Mesenteric fat pad (tissue), 1 donor: Measurements from ENCODE around the gene TAS2R10. TPM values are rescaled to one million over a fixed set of nuclear protein-coding genes. Genes with fewer than 3 reads are reported as not detected.

Experiments used
- DNase-seq: peaks from one replicate; pipeline ENCODE4 v3.0.0-alpha.2; 2020; ENCODE audit warnings: low spot score
- total RNA-seq: library from RNA; stranded (reverse); fragmentation: NEBNext Ultra II Directional; extraction: Animal tissue kit (Norgen Biotek cat#: 25700); gene quantifications from one replicate; pipeline ENCODE4 v1.2.1, GENCODE V29; 2021
- donor health status: DM: yes; HTN: yes; CAD: no.

Gene TAS2R10
- total RNA-seq, 1 donor from 2014 or later, result 0.32 TPM

DNA sequence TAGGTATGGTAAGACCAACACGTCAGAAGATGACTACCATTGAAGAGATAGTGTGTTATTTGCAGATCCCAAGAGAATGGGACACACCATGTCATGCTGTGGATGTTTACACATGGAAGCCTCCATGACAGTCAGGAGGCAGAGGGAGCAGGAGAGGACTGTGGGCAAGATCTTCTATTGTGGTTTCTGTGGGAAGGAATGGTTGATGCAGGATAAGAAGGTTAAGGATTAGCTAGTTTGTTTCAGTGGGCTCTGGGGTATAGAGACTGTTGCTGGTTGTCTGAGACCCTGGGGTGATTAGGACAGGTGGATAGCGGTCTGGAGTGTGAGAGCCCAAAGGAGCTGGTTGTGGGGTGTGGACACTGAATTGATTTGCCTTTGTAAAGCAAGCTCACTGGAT is 47.1 kb downstream of the TAS2R10 start:
- no peak for DNase-seq

Other genes with a start within 250 kb of the TAS2R10 start
- 17.7 TPM for gene MAGOHB, start 212.7 kb downstream of the TAS2R10 start, total RNA-seq
- gene STYK1, start 152.3 kb downstream of the TAS2R10 start, total RNA-seq, result not detected
- 433 TPM for gene YBX3, start 103.0 kb downstream of the TAS2R10 start, total RNA-seq
- not detected for gene TAS2R7, start 23.7 kb downstream of the TAS2R10 start, total RNA-seq
- gene TAS2R8, start 19.1 kb downstream of the TAS2R10 start, total RNA-seq, result not detected
- not detected for gene TAS2R9, start 16.2 kb downstream of the TAS2R10 start, total RNA-seq
- gene PRR4, start 23.1 kb upstream of the TAS2R10 start, total RNA-seq, result 0.93 TPM
- 13.0 TPM for gene PRH1, start 57.9 kb upstream of the TAS2R10 start, total RNA-seq
- 1.2 TPM for gene TAS2R13, start 83.2 kb upstream of the TAS2R10 start, total RNA-seq
- not detected for gene PRH2, start 102.9 kb upstream of the TAS2R10 start, total RNA-seq
- 2.4 TPM for gene TAS2R14, start 112.9 kb upstream of the TAS2R10 start, total RNA-seq
- gene TAS2R50, start 160.6 kb upstream of the TAS2R10 start, total RNA-seq, result 2.0 TPM
- gene TAS2R20, start 171.9 kb upstream of the TAS2R10 start, total RNA-seq, result 1.5 TPM
- gene TAS2R19, start 196.3 kb upstream of the TAS2R10 start, total RNA-seq, result 2.8 TPM
- gene TAS2R31, start 205.0 kb upstream of the TAS2R10 start, total RNA-seq, result 3.7 TPM
- gene TAS2R46, start 235.9 kb upstream of the TAS2R10 start, total RNA-seq, result 1.8 TPM